ENCODE data around the gene PSMB4.
"Not testable (repeated sequence)": the region's sequence is repeated elsewhere in the genome, so short reads cannot be mapped to it uniquely, and the experiment has no call there.

PSMB4 gene

DNA sequence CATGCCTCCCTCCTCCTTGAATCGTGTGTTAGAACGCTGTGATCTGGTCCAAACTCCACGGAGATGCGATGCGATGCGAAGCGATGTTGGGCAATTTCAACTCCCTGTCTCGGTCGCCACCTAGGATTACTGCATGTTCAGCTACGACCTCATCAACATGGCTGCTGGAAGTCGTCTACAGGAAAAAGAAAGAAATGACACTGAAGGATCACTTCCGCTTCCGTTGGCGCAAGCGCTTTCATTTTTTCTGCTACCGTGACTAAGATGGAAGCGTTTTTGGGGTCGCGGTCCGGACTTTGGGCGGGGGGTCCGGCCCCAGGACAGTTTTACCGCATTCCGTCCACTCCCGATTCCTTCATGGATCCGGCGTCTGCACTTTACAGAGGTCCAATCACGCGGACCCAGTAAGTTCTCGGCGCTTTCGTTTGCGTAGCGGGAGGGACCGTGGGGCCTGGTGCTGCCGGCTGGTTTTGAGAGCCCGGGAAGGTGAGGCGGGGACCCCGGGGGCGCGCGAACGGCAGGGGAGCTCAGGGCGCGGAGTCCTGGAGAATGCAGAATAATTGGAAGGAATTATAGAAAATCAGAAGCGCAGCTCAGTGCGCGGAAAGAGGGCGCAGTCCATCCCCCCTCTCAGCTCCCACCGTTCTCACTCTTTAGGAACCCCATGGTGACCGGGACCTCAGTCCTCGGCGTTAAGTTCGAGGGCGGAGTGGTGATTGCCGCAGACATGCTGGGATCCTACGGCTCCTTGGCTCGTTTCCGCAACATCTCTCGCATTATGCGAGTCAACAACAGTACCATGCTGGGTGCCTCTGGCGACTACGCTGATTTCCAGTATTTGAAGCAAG lies at the start of gene PSMB4:
Gene PSMB4, plus strand, starts transcription at position 250 of the 848 bp plus-strand sequence. Its CDS starts 15 bp downstream, at position 265.
- peak; percentile 89 for DNase-seq (ENCODE audit: low read depth)

DNA sequence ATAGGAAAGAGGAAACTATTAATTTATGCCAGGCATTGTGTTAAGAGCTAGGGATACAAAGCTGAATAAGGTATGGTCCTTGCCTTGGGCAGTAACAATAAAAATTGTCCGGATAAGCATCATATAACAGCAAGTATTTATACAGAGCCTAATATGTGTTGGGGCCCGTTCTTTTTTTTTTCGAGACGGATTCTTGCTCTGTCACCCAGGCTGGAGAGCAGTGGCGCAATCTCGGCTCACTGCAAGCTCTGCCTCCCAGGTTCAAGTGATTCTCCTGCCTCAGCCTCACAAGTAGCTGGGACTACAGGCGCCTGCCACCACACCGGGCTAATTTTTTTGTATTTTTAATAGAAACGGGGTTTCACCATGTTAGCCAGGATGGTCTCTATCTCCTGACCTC lies 49.0 kb upstream of the PSMB4 start:
- DNase-seq (ENCODE audit: low read depth), result not testable (repeated sequence)

DNA sequence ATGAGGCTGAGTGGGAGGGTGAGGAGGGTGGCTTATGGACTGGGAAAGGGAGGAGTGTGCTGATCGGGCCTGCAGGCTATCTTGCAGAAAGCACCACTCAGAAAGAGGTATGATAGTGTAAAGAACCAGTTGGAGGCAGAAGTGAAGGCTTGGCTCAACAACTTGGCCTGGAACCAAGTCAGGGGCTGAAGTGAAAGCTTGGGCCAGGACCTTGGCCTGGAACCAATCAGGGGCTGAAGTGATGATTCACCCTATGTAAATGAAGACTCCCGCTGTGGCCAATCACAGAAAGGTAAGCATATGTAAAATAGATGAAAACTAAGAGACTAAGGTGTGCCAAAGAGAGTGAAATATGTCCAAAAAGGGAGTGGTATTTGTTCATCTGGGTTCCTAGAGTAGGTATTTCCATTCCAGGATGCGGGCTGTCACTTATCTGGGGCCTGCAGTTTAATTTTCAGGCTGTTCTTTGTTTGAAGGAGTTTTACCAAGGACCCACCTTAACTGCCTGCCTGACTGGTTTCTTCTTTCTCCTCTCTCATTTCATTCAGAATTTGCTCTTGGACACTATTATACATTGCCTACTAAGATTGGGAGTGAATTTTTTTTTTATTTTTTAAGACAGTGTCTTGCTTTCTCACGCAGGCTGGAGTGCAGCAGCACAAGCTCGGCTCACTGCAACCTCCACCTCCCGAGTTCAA lies 47.2 kb upstream of the PSMB4 start:
- peak; percentile 13 for DNase-seq (ENCODE audit: low read depth)

DNA sequence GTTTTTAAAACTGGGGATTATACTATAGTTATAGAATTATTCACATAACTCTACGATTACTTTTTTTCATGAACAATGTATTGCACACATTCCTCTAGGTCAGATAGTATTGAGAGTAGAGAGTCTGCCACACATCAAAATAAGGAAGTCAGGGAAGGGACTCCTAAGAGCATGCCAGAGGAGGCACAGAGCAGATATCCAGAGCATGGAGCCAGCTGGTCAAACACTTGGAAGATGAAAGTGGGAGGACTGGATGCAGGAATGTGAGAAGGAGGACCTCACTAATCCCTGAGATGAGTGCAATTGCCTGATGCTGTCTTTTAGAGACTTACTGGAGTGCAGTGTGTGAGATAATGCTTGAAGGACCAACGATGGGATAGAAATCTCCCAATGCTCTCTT lies 42.7 kb upstream of the PSMB4 start:
- DNase-seq (ENCODE audit: low read depth), result no peak

DNA sequence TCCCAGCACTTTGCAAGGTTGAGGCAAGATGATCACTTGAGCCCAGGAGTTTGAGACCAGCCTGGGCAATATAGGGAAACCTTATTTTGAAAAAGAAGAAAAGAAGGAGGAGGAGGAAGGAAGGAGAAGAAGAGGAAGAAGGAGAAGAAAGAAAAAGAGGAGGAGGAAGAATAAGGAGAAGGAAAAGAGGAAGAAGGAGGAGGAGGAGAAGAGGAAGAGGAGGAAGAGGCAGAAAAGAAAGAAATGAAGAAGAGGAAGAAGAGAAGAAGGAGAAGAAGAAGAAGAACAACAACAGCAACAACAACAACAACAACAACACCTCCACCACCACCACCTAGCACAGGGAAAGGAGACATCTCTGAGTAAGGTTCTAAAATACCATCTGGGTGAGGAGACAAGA lies 37.5 kb upstream of the PSMB4 start:
- no peak for DNase-seq (ENCODE audit: low read depth)

DNA sequence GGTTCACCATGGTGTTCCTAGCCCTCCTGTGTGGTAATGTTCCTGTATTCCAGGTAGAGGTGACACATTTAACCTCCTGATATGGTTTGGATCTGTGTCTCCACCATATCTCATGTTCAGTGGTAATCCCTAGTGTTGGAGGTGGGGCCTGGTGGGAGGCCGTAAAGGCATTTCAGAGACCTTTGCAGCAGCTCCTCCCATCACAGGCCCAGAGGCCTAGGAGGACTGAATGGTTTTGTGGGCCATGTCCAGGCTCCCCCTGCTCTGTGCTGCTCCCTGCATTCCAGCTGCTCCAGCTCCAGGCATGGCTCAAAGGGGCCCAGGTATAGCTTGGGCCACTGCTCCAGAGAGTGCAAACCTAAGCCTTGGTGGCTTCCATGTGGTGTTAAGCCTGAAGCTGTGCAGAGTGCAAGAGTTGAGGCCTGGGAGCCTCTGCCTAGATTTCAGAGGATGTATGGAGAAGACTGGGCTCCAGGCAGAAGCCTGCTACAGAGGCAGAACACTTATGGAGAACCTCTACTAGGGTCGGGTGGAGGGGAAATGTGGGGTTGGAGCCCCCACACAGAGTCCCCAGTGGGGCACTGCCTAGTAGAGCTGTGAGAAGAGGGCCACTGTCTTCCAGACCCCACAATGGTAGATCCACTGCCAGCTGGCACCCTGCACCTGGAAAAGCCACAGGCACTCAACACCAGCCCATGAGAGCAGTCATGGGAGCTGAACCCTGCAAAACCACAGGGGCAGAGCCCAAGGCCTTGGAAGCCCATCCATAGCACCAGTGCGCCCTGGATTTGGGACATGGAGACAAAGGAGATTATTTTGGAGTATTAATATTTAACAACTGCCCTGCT lies 36.8 kb upstream of the PSMB4 start:
- no peak for DNase-seq (ENCODE audit: low read depth)

DNA sequence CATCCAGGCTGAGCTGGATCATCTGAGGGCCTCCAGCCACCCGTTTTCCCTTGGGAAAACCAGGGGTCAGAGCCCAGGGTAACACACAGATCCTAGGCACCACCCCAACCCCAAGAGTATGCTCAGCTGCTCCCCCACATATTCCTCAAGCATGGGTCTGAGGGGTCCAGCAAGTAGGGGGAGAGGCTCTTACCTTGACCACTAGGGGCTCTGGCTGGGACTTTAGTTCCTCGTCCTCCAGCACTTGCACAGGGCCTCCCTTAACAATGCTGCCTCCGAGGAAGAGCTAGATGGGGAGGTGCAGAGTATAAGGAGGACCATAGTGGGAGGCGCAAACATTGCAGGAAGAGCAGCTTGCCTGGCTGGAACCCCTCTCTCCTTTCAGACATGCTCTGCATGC lies 34.4 kb upstream of the PSMB4 start:
- no peak for DNase-seq (ENCODE audit: low read depth)

GRCh38 chr1:151367658-151368392 lies 31.5 kb upstream of the PSMB4 start:
- DNase-seq (ENCODE audit: low read depth), result no peak

GRCh38 chr1:151368393-151369301 lies 30.7 kb upstream of the PSMB4 start:
- no peak for DNase-seq (ENCODE audit: low read depth)

- DNase-seq (ENCODE audit: low read depth), result no peak
Observed at GRCh38 chr1:151369302-151369610, 30.1 kb upstream of the PSMB4 start.

GRCh38 chr1:151369621-151370048 lies 29.7 kb upstream of the PSMB4 start:
- no peak for DNase-seq (ENCODE audit: low read depth)

DNA sequence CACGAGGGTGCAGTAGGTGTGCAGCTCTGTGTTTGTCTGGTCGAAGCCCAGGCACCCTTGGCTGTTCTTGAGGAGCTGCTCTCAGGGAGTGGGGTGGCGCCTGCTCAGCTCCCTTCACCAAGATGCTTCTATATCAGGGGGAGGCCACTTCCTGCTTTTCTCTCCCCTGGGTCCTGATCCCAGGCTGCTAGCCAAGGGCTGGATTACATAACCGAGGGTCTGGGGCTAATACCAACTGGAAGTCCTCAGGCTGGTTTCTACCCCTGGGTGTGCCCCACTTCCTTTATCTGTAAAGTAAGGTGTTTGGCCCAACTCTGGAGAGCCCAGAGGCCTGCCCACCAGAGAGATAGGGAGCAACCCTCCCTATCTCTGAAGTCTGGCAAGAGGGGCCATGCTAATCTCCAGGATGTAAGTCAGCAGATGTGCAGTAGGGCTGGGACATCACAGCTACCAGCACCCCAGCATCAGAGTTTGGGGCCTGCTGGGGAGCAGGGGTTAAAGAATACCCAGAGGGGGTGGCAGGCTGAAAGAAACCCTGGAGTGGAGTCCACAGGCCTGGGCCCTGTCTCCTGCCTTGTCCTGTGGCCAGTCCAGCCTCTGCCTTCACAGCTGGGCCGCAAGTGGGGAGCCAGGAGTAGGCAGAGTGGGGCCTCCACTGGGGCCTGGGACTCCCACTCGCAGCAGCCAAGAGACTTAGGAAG lies 29.0 kb upstream of the PSMB4 start:
- no peak for DNase-seq (ENCODE audit: low read depth)

DNA sequence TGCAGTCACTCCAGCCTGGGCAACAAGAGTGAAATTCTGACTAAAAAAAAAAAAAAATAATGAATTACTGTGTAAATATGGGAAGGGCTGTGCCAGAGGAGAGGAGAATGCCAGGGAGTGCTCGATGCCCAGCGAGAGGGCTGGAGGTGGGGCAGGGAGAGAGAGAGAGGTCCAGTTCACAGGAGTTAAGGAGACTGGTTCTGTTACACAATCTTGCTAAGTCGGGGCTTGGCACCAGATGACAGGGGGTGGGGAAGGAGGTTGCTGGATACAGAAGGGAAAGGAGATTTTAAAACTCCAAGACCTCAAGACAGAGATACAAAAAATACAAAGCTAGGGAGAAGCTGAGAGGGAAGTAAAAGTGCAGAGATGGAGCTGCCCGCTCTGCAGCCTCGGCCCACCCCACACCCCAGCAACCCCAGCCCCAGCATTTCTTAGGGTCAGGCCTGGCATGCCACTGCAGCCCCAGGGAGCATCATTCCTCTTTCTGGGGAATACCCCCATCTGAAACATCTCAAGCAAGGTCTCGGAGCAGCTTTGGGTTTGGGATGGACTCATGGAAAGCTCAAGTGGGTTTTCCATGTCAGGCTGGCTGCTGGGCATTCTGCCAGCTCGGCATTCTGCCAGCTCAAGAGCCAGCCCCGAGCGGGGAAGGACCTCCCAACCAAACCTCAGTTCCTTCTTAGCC lies 27.9 kb upstream of the PSMB4 start:
- peak; percentile 40 for DNase-seq (ENCODE audit: low read depth)

DNA sequence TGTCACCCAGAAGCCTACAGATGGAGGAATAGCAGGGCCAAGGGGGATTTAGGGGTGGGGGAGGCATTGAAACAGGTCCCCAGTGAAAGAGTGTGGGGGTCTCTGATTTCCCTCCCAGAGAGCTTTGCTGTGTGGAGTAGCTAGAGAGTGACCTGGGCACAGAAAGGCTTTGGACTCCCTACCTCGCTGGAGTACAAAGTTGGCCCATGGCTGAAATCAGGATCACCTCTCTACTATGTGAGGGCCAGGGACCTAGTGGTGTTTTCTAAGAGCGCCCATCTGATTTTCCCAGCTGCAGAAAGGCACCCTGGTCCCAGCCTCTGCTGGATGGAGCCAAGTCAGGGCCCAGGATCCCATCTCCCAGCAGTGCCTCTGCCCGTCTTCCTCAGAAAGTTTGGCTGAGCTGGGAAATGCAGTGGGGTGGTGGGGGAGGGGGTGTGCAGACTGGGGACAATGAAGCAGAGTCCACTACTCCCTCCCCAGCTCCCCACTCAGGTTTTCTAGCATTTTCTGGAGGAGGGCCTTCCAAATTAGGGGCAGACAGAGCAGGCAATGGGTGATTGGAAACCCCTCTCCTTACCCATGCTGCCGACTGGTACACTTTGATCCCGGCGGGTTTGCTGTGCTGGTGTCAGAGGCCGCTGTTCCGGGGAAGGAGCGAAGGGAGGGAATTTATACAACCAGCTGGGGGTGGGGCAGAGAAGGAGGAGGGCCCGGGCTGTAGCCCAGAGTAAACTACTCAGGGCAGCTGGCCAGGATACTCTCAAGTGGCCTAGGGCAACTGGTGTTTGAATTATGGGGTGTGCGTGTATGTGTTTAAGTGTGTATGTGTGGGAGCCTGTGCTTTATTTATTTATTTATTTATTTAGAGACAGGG lies 27.1 kb upstream of the PSMB4 start, which contains the start of gene SELENBP1:
Gene SELENBP1, minus strand, starts transcription at position 648 of the 877 bp plus-strand sequence. Its CDS starts 64 bp downstream, at position 584.
- DNase-seq (ENCODE audit: low read depth), result peak; percentile 79

GRCh38 chr1:151373196-151373595 lies 26.2 kb upstream of the PSMB4 start:
- no peak for DNase-seq (ENCODE audit: low read depth)

DNA sequence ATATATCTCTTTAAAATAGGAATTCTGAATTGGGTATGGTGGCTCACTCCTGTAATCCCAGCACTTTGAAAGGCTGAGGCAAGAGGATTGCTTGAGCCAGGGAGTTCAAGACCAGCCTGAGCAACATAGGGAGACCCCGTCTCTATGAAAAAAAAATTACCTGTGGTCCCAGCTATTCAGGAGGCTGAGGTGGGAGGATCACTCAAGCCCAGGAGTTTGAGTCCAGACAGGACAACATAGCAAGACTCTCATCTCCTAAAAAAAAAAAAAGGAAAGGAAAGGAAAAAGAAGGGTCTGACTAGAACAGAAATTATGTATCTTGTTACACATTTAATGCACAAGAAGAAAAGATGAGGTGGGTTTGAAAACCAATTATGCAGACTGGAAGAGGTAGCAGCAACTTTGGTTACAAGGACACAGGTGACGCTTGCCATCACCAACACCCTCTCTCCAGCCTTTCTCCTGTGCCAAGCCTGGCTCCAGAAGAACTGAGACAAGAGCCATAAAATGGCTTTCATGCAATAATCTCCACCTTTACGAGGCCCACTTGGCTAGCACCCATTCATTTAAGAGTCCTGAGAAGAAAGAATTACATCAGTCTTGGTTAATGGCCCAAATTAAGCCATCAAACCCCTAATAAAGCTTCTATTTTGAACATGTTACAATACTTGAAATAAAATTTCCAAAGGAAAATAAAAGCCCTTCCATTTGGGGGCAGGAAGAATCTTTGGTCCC lies 22.1 kb upstream of the PSMB4 start:
- no peak for DNase-seq (ENCODE audit: low read depth)

GRCh38 chr1:151384584-151384983 lies 14.8 kb upstream of the PSMB4 start:
- no peak for DNase-seq (ENCODE audit: low read depth)

DNA sequence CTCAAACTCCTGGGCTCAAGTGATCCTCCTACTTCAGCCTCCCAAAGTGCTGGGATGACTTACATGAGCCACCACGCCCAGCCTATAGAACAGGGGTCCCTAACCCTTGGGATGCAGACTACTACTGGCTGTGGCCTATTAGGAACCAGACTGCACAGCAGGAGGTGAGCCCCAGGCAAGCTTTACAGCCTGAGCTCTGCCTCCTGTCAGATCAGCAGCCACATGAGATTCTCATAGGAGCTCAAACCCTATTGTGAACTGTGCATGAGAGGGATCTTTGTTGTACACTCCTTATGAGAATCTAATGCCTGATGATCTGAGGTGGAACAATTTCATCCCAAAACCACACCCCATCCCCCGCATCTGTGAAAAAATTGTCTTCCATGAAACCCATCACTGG lies 13.4 kb upstream of the PSMB4 start:
- no peak for DNase-seq (ENCODE audit: low read depth)
